DMS153 (cell line): Measurements from ENCODE around the gene ASZ1.

Source experiments
- DNase-seq: peaks from one replicate; lab custom pipeline; 2025; lab: John Stamatoyannopoulos, UW

Gene ASZ1

DNA sequence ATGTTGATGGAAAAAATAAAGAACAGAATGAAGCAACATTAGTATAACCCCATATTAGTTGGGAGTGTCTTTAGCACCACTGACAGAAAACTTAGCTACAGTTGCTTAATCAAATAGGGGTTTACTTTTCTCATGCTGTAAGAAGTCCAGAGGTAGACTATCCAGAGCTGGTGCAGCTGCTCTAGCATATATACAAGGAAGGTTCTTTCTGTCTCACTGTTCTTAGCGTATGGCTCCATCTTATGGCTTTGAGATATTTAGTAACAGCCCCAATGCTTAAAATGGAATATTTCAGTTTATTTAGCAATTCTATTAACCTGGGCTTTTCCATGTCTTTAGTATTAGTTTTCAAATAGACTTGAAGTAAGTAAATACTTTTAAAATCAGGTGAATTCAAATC lies 89.3 kb downstream of the ASZ1 start:
- no peak for DNase-seq

DNA sequence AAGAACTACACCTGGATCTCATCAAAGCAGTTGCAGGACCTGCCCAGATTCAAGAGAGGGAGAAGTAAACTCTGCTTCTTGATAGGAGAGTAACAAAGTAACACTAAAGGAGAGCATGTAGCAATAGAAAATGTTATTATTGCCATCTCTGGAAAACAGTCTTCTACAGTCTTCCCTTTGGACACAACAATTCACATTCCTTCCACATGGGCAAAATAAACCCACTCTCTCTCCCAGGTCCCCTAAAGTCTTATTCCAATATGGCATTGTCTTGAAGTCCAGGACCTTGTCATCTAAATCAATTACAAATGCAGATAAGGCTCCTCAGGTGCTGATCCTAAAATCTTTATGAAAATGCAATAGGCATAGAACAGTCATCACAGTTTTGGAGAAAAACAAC lies 94.1 kb downstream of the ASZ1 start:
- DNase-seq = no peak

DNA sequence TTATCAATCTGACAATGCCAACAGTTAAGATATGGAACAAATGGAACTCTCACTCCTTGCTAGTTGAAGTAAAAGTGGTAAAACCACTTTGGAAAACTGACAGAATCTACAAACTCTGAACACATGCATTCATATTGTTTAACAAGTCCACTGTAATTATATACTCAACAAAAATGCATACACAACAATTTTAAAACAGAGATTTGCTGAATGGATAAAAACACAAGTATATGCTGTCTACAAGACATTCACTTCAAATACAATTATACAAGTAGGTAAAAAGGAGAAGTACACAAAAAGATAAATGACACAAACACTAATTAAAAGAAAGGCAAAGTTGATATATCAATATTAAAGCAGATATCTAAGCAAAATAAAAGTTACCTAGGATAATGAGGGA lies 95.3 kb downstream of the ASZ1 start:
- no peak for DNase-seq

DNA sequence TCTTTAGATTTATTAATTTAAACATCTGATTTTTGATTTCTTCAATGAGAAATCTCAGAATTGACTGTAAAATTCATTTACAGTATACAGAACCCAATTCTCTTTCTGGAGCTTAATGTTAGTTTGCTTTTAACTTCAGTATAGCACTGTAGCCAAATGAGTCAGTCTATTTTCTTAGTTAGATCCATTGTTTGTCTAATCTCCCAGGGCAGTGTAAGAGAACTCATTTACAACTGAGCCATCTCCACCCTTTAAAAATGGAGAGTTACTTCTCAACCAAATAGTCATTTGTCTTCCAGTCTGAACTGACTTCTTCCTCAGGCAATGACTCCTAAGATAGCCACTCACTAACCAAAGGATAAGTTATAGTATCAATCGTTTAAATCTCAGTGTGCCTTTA lies 101.5 kb downstream of the ASZ1 start:
- no peak for DNase-seq

DNA sequence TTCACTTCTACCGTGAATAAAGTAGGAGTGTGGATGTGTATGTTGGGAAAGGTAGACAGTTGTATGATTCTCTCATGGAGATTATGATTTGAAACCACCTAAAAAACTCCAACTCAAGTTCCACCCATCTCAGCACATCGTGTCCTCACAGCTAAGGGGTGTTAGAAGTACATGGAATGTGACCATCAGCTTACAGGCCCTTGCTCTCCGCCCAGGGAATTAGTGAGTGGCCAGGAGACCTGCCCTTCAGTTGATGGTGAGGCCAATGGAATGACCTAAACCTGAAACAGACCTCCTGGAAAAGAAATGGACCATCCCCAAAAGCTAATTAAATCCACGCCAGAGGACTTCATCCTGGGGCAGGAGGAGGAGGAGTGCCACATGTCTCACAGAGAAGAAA lies 102.3 kb downstream of the ASZ1 start:
- no peak for DNase-seq

DNA sequence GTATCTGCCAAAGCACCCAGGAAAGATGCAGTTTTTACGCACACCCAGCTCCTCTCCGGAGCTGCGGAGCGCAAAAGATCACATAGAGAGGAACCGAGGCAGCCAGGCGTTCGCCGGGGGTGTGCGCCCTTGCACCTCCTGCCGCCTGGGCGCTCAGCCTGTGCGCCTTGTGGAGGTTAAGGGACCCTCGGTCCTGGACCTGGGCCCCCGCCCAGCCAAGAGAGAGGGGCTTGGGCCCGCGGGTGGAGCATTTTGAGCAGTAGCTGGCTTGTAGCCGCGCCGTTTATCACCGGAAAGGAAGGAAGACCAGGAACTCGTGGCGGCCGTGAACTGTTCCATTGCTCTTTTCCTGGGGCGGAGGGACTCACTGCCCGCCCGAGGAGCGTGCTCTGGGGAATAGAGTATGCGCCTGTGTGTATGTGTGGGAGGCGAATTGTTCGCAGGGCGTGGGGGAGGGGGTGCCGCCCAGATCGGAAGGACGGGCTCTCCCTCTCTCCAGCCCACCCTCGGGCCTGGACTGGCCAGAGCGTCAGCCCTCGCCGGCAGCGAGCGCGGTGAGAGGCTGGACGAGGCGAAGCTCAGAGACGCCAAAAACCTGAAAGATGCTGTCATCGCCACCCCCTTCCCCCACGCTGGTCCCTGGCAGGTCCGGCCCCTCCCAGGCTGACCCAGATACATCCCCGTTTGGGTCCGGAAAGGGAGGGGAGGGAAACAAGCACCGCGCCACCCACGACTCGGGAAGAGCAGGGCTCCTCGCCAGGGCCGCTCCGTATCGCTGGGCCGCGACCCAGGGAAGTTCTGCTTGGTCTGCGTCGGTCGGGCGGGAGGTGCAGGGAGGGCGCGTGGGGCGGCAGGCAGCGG lies 103.2 kb downstream of the ASZ1 start:
- DNase-seq = no peak

DNA sequence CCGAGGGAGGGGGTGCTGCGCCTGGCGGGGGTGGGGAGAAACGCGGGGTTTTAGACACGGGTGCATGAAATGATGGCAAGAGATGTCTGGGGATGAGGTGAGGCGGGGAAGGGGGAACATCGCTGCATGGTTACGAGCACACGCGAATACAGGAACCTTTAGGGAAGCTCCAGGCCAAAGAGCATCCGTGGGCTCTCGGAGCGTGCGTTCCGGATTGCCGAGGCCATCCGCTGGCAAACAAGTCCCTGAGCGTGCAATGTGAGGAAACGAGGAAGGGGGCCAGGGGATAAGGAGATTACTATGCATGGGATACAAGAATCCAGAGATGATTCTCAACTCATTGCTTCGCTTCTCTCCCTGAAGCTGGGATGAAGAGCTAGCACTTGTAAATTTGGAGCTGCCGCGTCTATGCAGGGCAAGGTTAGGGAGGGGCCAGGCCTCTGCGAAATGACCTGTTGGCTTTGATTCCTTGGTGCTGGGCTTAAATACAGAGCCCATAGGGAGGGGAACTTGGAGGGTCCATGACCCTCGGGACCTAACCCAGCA lies 103.9 kb downstream of the ASZ1 start:
- no peak for DNase-seq

DNA sequence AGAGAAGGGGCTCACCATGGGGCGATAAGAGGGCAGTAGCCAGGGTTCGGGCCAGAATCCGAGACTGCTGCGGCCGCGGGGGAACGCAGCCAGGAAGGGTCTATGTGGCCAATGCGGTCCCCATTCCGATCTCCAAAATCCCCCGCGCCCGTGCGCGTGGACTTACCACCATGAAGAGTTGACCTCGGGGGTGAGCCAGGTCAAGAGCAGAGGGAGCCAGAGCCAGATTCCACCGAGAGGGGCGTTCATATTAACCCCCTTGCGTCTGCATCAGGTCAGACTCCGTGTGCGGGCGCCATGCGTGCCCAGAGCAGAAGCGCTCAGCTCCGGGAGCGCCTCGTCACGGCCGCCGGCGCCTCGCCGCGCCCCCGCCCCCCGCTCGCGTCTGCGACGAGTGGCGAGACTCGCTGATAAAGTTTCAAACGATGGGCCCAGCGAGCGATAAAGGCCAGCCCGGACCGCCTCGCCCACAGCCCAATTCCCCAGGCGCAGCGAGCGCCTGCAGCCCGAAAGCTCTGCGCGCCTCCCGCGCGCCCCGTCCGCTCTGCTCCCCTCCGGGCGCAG lies 104.5 kb downstream of the ASZ1 start, which contains the start of gene WNT2:
Gene WNT2, minus strand, starts transcription at position 318 of the 564 bp plus-strand sequence. Its CDS starts 69 bp downstream, at position 249.
- DNase-seq = no peak

DNA sequence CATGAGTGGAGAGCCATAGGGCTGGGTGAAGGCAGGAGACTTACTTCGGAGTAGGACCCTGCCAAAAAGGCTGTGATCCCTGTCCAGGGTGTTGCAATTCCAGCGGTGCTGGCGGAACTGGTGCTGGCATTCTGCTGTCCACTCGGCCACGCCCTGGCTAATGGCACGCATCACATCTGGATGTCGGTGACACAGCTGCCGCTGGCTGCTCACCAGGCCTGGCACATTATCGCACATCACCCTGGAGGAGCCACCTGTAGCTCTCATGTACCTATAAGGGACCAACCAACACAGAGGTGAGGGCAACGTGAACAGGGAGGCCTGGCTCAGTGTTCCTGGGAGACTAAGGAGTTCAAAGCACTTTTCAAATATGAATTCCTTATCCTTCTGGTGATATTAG lies 106.8 kb downstream of the ASZ1 start:
- DNase-seq = no peak

DNA sequence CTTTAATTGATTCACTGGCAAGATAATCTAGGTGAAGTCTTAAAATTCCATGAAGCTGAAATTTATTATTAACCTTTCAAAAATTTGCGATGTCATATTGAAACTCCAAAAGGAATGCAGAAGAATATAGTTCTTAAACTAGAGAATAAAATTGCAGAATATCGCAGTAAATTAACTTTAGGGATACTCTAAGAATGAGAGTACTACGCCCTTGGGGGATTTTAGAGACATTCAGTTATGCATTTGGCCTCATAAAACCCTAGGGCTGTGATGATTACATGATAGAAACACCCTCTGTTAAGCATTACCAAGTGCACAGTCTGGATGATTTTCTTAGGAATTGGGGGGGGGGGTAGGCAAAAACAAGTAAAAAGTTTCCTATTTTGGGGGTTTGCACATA lies 108.1 kb downstream of the ASZ1 start:
- DNase-seq = no peak

DNA sequence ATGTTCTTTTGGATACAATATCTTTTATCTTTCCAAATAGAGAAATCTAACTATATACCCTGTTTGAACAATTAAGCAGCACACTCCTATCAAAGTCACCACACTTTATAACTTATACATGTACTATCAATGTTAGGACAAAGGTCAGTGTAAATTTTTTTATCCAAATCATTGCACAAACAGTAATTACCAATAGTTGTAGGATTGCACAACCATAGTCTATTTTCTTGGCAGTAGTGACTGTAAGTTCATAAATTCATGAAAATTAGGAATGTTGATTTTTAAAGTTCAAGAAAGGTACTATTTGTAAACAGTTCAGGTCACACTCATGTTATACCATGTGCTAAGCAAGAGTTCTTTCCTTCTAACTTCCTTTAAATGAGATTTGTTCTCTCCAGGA lies 113.7 kb downstream of the ASZ1 start:
- DNase-seq = no peak
